ENCODE measurements around the gene CCDC170. TPM values are rescaled to one million over a fixed set of nuclear protein-coding genes. Genes with fewer than 3 reads are reported as not detected.

CCDC170 gene
- total RNA-seq, 1 donor from 2014 or later = 0.14 TPM

DNA sequence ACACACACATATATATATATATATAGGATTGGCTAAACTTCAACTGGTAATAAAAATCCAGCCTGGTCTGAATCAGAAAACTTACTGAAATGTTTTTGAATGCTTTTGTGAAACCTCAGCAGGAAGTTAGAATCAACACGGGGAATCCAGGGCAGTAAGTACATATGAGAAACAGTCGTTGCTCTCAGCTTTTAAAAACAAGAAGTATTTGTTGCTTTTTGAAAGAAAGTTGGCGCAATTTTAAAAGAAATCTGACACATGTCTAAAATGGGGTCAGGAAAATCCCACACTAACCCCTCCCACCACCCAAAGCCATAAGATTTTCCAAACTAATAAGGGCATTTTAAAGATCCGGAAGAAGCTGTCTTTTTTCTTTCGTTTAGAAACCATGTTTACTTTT is 11.5 kb upstream of the CCDC170 start:
- H2AFZ ChIP-seq (ENCODE audit: low read depth, low read length) = no peak overlapping the region
- H4K20me1 ChIP-seq (ENCODE audit: insufficient read depth, low read length) = no peaks in the 10 kb centered on the region
- H3K27me3 ChIP-seq (ENCODE audit: insufficient read depth, low read length) = no peaks in the 10 kb centered on the region
- no peaks in the 10 kb centered on the region for H3K4me1 ChIP-seq (ENCODE audit: insufficient read depth, low read length)
- H3K4me3 Mint-ChIP-seq (ENCODE audit: unreplicated experiment) = no peak overlapping the region
- no peaks in the 10 kb centered on the region for H3K9me3 ChIP-seq (ENCODE audit: insufficient read depth, low read depth, low read length)
- peak overlapping the region; percentile 7 for H3K4me3 ChIP-seq (ENCODE audit: insufficient read depth, low read depth, low read length)
- no peaks in the 10 kb centered on the region for H3K36me3 Mint-ChIP-seq (ENCODE audit: low read depth, unreplicated experiment)
- H3K9ac ChIP-seq (ENCODE audit: low read length) = peak overlapping the region; percentile 29
- H3K36me3 ChIP-seq (ENCODE audit: insufficient read depth, low read length) = no peaks in the 10 kb centered on the region
- DNase-seq (ENCODE audit: low read depth) = no peak
- H3K79me2 ChIP-seq (ENCODE audit: insufficient read depth, low read length) = no peaks in the 10 kb centered on the region
- H3K9me3 Mint-ChIP-seq (ENCODE audit: unreplicated experiment) = peaks cover 2% of the 10 kb centered on the region
- peak; percentile 78 for FAIRE-seq
- H3K4me1 Mint-ChIP-seq (ENCODE audit: low read depth, unreplicated experiment) = peaks cover 7% of the 10 kb centered on the region
- peak overlapping the region; percentile 67 for H3K4me2 ChIP-seq (ENCODE audit: low read length)
- H3K27me3 Mint-ChIP-seq (ENCODE audit: low read depth, unreplicated experiment) = no peaks in the 10 kb centered on the region
- no peak overlapping the region for H3K27ac ChIP-seq (ENCODE audit: low read depth, low read length)
- H3K27ac Mint-ChIP-seq (ENCODE audit: unreplicated experiment) = no peak overlapping the region
- TF ChIP-seq, protein P1, sequence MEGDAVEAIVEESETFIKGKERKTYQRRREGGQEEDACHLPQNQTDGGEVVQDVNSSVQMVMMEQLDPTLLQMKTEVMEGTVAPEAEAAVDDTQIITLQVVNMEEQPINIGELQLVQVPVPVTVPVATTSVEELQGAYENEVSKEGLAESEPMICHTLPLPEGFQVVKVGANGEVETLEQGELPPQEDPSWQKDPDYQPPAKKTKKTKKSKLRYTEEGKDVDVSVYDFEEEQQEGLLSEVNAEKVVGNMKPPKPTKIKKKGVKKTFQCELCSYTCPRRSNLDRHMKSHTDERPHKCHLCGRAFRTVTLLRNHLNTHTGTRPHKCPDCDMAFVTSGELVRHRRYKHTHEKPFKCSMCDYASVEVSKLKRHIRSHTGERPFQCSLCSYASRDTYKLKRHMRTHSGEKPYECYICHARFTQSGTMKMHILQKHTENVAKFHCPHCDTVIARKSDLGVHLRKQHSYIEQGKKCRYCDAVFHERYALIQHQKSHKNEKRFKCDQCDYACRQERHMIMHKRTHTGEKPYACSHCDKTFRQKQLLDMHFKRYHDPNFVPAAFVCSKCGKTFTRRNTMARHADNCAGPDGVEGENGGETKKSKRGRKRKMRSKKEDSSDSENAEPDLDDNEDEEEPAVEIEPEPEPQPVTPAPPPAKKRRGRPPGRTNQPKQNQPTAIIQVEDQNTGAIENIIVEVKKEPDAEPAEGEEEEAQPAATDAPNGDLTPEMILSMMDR (IDR thresholded peaks at IDR 0.05; ENCODE audit: insufficient read depth, low read depth, low read length) = no peak
- TF ChIP-seq EZH2 (IDR thresholded peaks at IDR 0.05; ENCODE audit: insufficient read depth, low read length) = no peak

DNA sequence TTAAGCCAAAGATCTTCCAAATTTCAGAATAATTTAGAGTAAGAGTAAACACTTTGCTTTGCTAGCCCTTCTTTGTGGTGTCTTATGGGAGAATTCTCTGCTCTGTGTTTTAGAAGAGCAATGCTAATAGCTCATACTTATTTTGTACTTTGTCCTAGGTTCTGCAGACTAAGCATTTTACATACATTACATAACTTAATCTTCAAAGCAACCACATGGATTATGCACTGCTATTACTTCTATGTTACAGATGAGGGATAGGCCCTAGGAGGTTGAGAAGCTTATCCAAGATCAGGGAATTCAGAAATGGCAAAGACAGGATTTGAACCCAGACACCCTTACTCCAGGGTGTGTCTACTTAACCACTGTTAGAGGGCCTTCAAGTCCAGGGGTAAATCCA is 9.8 kb upstream of the CCDC170 start:
- Mint-ChIP-seq H3K9me3 (ENCODE audit: unreplicated experiment) (peaks cover 2% of the 10 kb centered on the region), H3K27ac (ENCODE audit: unreplicated experiment) (no peak overlapping the region), H3K27me3 (ENCODE audit: low read depth, unreplicated experiment) (no peaks in the 10 kb centered on the region), H3K4me3 (ENCODE audit: unreplicated experiment) (no peak overlapping the region), H3K4me1 (ENCODE audit: low read depth, unreplicated experiment) (peaks cover 7% of the 10 kb centered on the region), H3K36me3 (ENCODE audit: low read depth, unreplicated experiment) (no peaks in the 10 kb centered on the region)
- H3K4me2 ChIP-seq (ENCODE audit: low read length) = no peak overlapping the region
- no peak overlapping the region for H3K4me3 ChIP-seq (ENCODE audit: insufficient read depth, low read depth, low read length)
- DNase-seq (ENCODE audit: low read depth) = no peak
- H3K9ac ChIP-seq (ENCODE audit: low read length) = no peak overlapping the region
- no peaks in the 10 kb centered on the region for H4K20me1 ChIP-seq (ENCODE audit: insufficient read depth, low read length)
- no peaks in the 10 kb centered on the region for H3K36me3 ChIP-seq (ENCODE audit: insufficient read depth, low read length)
- H3K9me3 ChIP-seq (ENCODE audit: insufficient read depth, low read depth, low read length) = no peaks in the 10 kb centered on the region
- H3K27me3 ChIP-seq (ENCODE audit: insufficient read depth, low read length) = no peaks in the 10 kb centered on the region
- H3K79me2 ChIP-seq (ENCODE audit: insufficient read depth, low read length) = no peaks in the 10 kb centered on the region
- H2AFZ ChIP-seq (ENCODE audit: low read depth, low read length) = no peak overlapping the region
- no peak for TF ChIP-seq EZH2 (IDR thresholded peaks at IDR 0.05; ENCODE audit: insufficient read depth, low read length)
- TF ChIP-seq, protein P1 (IDR thresholded peaks at IDR 0.05; ENCODE audit: insufficient read depth, low read depth, low read length) = no peak
- H3K27ac ChIP-seq (ENCODE audit: low read depth, low read length) = no peak overlapping the region
- FAIRE-seq = no peak
- H3K4me1 ChIP-seq (ENCODE audit: insufficient read depth, low read length) = no peaks in the 10 kb centered on the region

DNA sequence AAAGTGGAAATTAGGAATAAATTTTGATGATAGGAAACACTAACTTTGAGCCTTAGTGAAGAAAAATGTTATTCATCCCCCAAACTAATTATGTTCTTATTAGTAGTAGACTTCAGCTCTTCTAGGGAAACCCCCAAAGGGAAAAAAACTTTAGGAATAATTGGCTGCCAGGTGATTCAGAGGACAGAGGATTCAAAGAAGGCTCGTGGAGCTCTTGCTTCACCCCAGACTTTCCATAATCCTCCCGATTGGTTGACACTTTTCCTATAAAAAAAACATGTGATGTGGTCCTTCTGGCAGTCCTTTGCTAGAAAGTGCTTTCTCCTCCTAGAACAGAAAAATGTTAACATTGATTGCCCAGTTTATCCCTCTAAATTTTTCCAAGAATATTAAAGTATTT is 5.6 kb upstream of the CCDC170 start:
- peaks cover 16% of the 10 kb centered on the region for H3K27me3 Mint-ChIP-seq (ENCODE audit: low read depth, unreplicated experiment)
- Histone ChIP-seq H3K4me2 (ENCODE audit: low read length) (no peak overlapping the region), H3K27me3 (ENCODE audit: insufficient read depth, low read length) (no peaks in the 10 kb centered on the region), H2AFZ (ENCODE audit: low read depth, low read length) (no peak overlapping the region), H3K9me3 (ENCODE audit: insufficient read depth, low read depth, low read length) (no peaks in the 10 kb centered on the region), H3K79me2 (ENCODE audit: insufficient read depth, low read length) (no peaks in the 10 kb centered on the region), H3K27ac (ENCODE audit: low read depth, low read length) (no peak overlapping the region), H3K4me1 (ENCODE audit: insufficient read depth, low read length) (no peaks in the 10 kb centered on the region), H3K4me3 (ENCODE audit: insufficient read depth, low read depth, low read length) (no peak overlapping the region), H3K9ac (ENCODE audit: low read length) (no peak overlapping the region), H4K20me1 (ENCODE audit: insufficient read depth, low read length) (no peaks in the 10 kb centered on the region), H3K36me3 (ENCODE audit: insufficient read depth, low read length) (no peaks in the 10 kb centered on the region)
- H3K27ac Mint-ChIP-seq (ENCODE audit: unreplicated experiment) = no peak overlapping the region
- FAIRE-seq (no peak), DNase-seq (ENCODE audit: low read depth) (no peak)
- no peaks in the 10 kb centered on the region for H3K36me3 Mint-ChIP-seq (ENCODE audit: low read depth, unreplicated experiment)
- H3K9me3 Mint-ChIP-seq (ENCODE audit: unreplicated experiment) = peaks cover 2% of the 10 kb centered on the region
- peaks cover 5% of the 10 kb centered on the region for H3K4me1 Mint-ChIP-seq (ENCODE audit: low read depth, unreplicated experiment)
- TF ChIP-seq EZH2 (IDR thresholded peaks at IDR 0.05; ENCODE audit: insufficient read depth, low read length) = no peak
- TF ChIP-seq, protein P1 (IDR thresholded peaks at IDR 0.05; ENCODE audit: insufficient read depth, low read depth, low read length) = no peak
- H3K4me3 Mint-ChIP-seq (ENCODE audit: unreplicated experiment) = no peak overlapping the region
